ENCODE measurements around the gene NTN5. TPM values are rescaled to one million over a fixed set of nuclear protein-coding genes. Genes with fewer than 3 reads are reported as not detected.

Gene NTN5
- total and polyA plus RNA-seq, 2 of the 4 experiments (the other 2 are of a cell fraction), result 0.19 TPM; not detected in 1

GRCh38 chr19:48629599-48630295, 43.1 kb downstream of the NTN5 start (continued):
- TF ChIP-seq CTCF (conservative IDR thresholded peaks at IDR 0.05; ENCODE audit: low read depth, low read length), result no peak

- WGBS, 2 experiments (ENCODE audit: extremely low coverage in 2 of 2, insufficient read length in 1 of 2), result 83% methylated on average over 13 of the region's 22 CpGs; no CpG with 5 or more reads in 1 of the 2 experiments
- BruUV-seq (replicated peaks), result no TSS peak
- in situ Hi-C loops (cut with MboI; ENCODE audit: low sequenced_read_pairs) (no loop called here), intact Hi-C loops (cut with micrococcal nuclease) (no loop called here), dilution Hi-C loops (cut with HindIII; ENCODE audit: low sequenced_read_pairs, unreplicated experiment) (no loop called here)
- H3K4me3 ChIP-seq (ENCODE audit: insufficient read depth, low read depth, low read length), result no peak overlapping the region
- H3K14ac ChIP-seq (replicated peaks; ENCODE audit: low read depth, low read length), result no peak overlapping the region
- H3K79me1 ChIP-seq (ENCODE audit: low read depth in 1 of 2, low read length in 2 of 2), result peaks cover 4 to 19% of the 10 kb centered on the region in 2 experiments
- no peak for DNase-seq
- no peaks in the 10 kb centered on the region for H3K9me3 ChIP-seq (ENCODE audit: control insufficient read depth, insufficient read depth, low read length)
- no peak overlapping the region for H2BK20ac ChIP-seq (ENCODE audit: low read depth, low read length)
- H2BK15ac ChIP-seq (ENCODE audit: low read depth, low read length), result no peak overlapping the region
- H3K27ac ChIP-seq (ENCODE audit: insufficient read depth, low read length), result no peak overlapping the region
- H4K91ac ChIP-seq (ENCODE audit: insufficient read depth, low read depth, low read length), result no peak overlapping the region
- ChIA-PET CTCF (no interaction called here), POLR2A (ENCODE audit: unreplicated experiment) (no interaction called here)
- peaks cover 16% of the 10 kb centered on the region for H3K9me1 ChIP-seq (ENCODE audit: insufficient read depth, low read length)
- H3K9ac ChIP-seq (ENCODE audit: low read depth, low read length), result no peak overlapping the region
- H3K27me3 ChIP-seq (ENCODE audit: control insufficient read depth, insufficient read depth, low read length), result no peaks in the 10 kb centered on the region
- H4K5ac ChIP-seq (ENCODE audit: low read depth, low read length), result no peak overlapping the region
- no peaks in the 10 kb centered on the region for H4K20me1 ChIP-seq (ENCODE audit: insufficient read depth, low read length)
- H3K56ac ChIP-seq (ENCODE audit: extremely low read depth, insufficient read depth, low read length), result no peak overlapping the region
- H3K4ac ChIP-seq (ENCODE audit: low read depth, low read length), result no peak overlapping the region
- H3K36me3 ChIP-seq (ENCODE audit: control insufficient read depth, insufficient read depth, low read length), result peaks cover 6% of the 10 kb centered on the region; the same call in 1 of the 2 replicates
- no peak overlapping the region for H3K4me2 ChIP-seq (ENCODE audit: low read depth, low read length)
- no peak overlapping the region for H2BK5ac ChIP-seq (ENCODE audit: low read depth, low read length, poor library complexity, severe bottlenecking)
- no peak overlapping the region for H4K8ac ChIP-seq (ENCODE audit: low read depth in 2 of 2, low read length in 2 of 2)
- no peak overlapping the region for H3K18ac ChIP-seq (ENCODE audit: low read depth, low read length)
- H2BK120ac ChIP-seq (ENCODE audit: low read depth, low read length), result no peak overlapping the region
- H2AFZ ChIP-seq (replicated peaks; ENCODE audit: low read length, poor library complexity), result peak overlapping the region; percentile 24
- ATAC-seq (ENCODE audit: low read depth), result no peak
- H3K23ac ChIP-seq (ENCODE audit: low read depth, low read length), result no peak overlapping the region
- H2AK5ac ChIP-seq (ENCODE audit: low read depth, low read length), result no peak overlapping the region
- no peak overlapping the region for H2AK9ac ChIP-seq (replicated peaks; ENCODE audit: low read depth, low read length, poor library complexity)
- H3K4me1 ChIP-seq (ENCODE audit: control insufficient read depth, insufficient read depth, low read length), result peaks cover 34% of the 10 kb centered on the region
- no peak for TF ChIP-seq POLR2A (IDR thresholded peaks at IDR 0.05; ENCODE audit: low read depth, low read length)
- no peak for TF ChIP-seq ELK1 (IDR thresholded peaks at IDR 0.05; ENCODE audit: borderline replicate concordance, low read depth, low read length)
- no peak for TF ChIP-seq USF2 (IDR thresholded peaks at IDR 0.05; ENCODE audit: low read depth, low read length)
- TF ChIP-seq RCOR1 (IDR thresholded peaks at IDR 0.05; ENCODE audit: insufficient replicate concordance, low read length), result no peak
- no peak for TF ChIP-seq BHLHE40 (IDR thresholded peaks at IDR 0.05; ENCODE audit: low read depth, low read length)
- no peak for TF ChIP-seq SMC3 (IDR thresholded peaks at IDR 0.05; ENCODE audit: low read depth, low read length)
- TF ChIP-seq CEBPB (IDR thresholded peaks at IDR 0.05; ENCODE audit: low read depth, low read length), result no peak
- TF ChIP-seq RFX5 (IDR thresholded peaks at IDR 0.05; ENCODE audit: low read depth, low read length), result no peak
- no peak for TF ChIP-seq CTCF (conservative IDR thresholded peaks at IDR 0.05; ENCODE audit: low read depth, low read length)
- no peak for TF ChIP-seq CHD1 (IDR thresholded peaks at IDR 0.05; ENCODE audit: low read depth, low read length)
These were observed 43.6 kb downstream of the NTN5 start for GRCh38 chr19:48629297-48629598.

Data from IMR-90 (cell line).